T-helper 17 cell (primary cell): ENCODE data around the gene GTF2A1L. TPM values are rescaled to one million over a fixed set of nuclear protein-coding genes. Genes with fewer than 3 reads are reported as not detected.
"Not testable (repeated sequence)": the region's sequence is repeated elsewhere in the genome, so short reads cannot be mapped to it uniquely, and the experiment has no call there.

Experiments
- ATAC-seq: fragments of 150-1000 bp; cut with Tn5 transposase; 2 replicates; pipeline ENCODE4 v1.10.0; 2021; ENCODE audit warnings: mild to moderate bottlenecking, moderate library complexity
- DNase-seq, 3 donors: peaks; one replicate each; pipeline versions ENCODE4 v3.0.0 to v3.0.0-alpha.2; 2020 to 2021
- H3K9me3 ChIP-seq: one replicate; pipeline ENCODE4 v1.7.0; 2013; ENCODE audit warnings: low read length, mild to moderate bottlenecking; ENCODE audit not compliant: control insufficient read depth, poor library complexity, severe bottlenecking
- H3K27ac Mint-ChIP-seq: one replicate; pipeline ENCODE4 v1.8.0; 2022; ENCODE audit warnings: mild to moderate bottlenecking, moderate library complexity, mixed read lengths
- H3K27me3 Mint-ChIP-seq: one replicate; pipeline ENCODE4 v1.8.0; 2022; ENCODE audit warnings: mixed read lengths
- H3K36me3 Mint-ChIP-seq: one replicate; pipeline ENCODE4 v1.8.0; 2022; ENCODE audit warnings: low read depth, mixed read lengths
- H3K4me1 Mint-ChIP-seq: one replicate; pipeline ENCODE4 v1.8.0; 2022; ENCODE audit warnings: mild to moderate bottlenecking, mixed read lengths
- H3K4me3 Mint-ChIP-seq: one replicate; pipeline ENCODE4 v1.8.0; 2022; ENCODE audit warnings: mild to moderate bottlenecking, moderate library complexity, mixed read lengths
- total RNA-seq, 4 donors: library from RNA in 2 of 4; stranded (reverse) in 2 of 4; gene quantifications; one replicate each; pipeline ENCODE4 v1.2.3 and lab custom pipeline; 2022 to 2026

Gene GTF2A1L
- total RNA-seq, 2 donors from 2014 or later: not detected

DNA sequence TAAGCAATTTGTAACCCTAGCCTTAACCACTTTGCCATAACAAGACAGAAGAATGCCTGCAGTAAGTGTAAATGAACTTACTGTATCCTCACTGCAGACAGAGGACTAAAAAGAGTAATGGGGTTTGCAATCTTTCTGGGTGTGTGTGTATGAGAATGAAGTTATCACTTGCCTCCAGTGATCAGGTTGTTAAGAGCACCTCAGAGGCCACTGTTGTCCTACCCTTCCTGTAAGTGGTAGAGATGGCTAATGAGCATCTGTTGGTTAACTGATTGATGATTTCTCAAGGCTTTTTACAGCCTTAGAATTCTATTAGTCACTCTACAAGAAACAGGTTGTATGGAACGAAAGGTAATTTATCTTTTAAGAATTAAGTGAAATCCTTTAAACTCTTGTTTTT lies 27.6 kb upstream of the GTF2A1L start:
- ATAC-seq: no peak
- Mint-ChIP-seq H3K27me3 (no peaks in the 10 kb centered on the region), H3K36me3 (peaks cover 2% of the 10 kb centered on the region), H3K4me3 (no peak overlapping the region), H3K27ac (no peak overlapping the region), H3K4me1 (peaks cover 6% of the 10 kb centered on the region)
- DNase-seq: no peak
- no peaks in the 10 kb centered on the region for H3K9me3 ChIP-seq

DNA sequence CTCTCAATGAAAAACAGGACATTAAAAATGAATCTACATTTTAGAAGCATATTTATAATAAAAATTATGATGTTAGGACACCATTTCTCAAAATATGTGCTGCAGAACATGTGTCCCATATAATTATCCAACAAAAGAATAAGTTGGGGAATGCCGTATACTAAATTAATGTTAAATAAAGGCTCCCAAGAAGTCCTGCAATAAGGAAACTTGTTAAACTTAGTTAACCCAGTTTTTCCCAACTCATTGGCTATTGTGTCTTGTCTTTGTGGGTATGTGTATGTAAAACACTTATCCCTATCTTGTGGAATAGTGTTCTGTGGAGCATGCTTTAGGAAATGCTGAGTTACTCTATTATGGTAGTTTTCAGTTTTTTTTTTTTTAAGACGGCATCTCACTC lies 25.6 kb upstream of the GTF2A1L start:
- Mint-ChIP-seq H3K27ac (no peak overlapping the region), H3K4me1 (peaks cover 6% of the 10 kb centered on the region), H3K27me3 (no peaks in the 10 kb centered on the region), H3K4me3 (no peak overlapping the region), H3K36me3 (peaks cover 4% of the 10 kb centered on the region)
- ATAC-seq: no peak
- no peaks in the 10 kb centered on the region for H3K9me3 ChIP-seq
- DNase-seq: no peak

DNA sequence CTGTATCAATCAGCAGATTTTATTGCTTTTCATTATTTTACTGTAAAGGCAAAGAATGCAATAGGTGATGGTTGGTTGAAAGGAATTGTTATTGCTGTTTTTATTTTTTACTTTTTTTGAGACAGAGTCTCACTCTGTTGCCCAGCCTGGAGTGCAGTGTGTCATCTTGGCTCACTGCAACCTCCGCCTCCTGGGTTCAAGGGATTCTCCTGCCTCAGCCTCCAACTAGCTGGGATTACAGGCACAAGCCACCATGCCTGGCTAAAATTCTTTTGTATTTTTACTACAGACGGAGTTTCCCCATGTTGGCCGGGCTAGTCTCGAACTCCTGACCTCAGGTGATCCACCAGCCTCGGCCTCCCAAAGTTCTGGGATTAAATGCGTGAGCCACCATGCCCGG lies 20.9 kb upstream of the GTF2A1L start:
- not testable (repeated sequence) for H3K4me3 Mint-ChIP-seq, H3K4me1 Mint-ChIP-seq, H3K27ac Mint-ChIP-seq, H3K9me3 ChIP-seq, H3K27me3 Mint-ChIP-seq, DNase-seq, ATAC-seq, H3K36me3 Mint-ChIP-seq

DNA sequence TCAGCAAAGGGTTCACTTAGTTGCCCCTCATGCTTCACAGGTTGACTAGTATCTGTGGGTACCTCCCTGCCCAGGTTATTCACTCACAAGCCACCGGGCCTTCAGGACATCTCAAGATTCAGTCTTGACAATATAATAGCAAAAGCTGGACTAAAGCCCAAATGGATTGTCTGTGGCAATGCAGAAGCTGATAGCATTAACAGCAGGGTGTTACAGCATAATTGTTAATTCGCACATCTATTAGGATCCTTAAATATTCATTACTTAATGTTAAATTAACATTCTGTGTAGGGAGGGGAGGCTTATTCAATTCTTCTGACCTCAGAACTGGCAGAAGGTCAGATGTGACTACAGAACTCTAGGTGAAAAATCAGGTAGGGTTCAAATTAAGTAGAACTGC lies 20.2 kb upstream of the GTF2A1L start:
- Mint-ChIP-seq H3K4me3 (no peak overlapping the region), H3K27ac (no peak overlapping the region), H3K36me3 (peaks cover 4% of the 10 kb centered on the region), H3K27me3 (peaks cover 5% of the 10 kb centered on the region), H3K4me1 (no peaks in the 10 kb centered on the region)
- H3K9me3 ChIP-seq: no peaks in the 10 kb centered on the region
- no peak for ATAC-seq
- no peak for DNase-seq

DNA sequence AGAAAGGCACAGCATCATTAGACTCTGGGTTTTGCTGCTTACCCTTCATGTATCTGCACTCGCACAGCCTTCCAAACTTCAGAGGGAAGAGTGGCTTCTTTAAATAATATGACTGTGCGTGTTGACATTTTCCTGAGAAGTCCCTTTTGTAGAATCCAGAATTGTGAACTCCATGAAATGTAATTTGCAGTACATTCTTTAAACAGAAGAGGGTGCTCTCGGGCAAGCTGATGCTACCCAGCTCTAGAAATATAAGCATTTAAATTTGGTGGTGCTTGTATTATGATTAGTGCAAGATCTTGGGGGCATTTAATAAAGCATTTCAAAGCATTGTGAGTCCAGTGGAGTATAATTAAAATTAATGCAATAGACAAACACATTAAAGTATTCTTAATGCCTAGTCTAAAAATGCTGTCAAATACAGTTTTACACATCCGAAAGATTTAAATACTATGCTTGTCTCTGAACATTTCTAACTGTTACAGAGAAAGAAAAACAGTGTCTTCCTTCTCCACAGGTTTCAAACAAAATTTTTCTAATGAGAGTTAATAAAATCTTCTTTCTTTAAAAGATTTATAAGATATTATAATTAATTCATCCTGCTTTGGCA lies 17.3 kb upstream of the GTF2A1L start:
- no peaks in the 10 kb centered on the region for H3K4me1 Mint-ChIP-seq
- no peaks in the 10 kb centered on the region for H3K36me3 Mint-ChIP-seq
- DNase-seq (no peak), ATAC-seq (no peak)
- H3K27ac Mint-ChIP-seq: no peak overlapping the region
- H3K9me3 ChIP-seq: no peaks in the 10 kb centered on the region
- no peak overlapping the region for H3K4me3 Mint-ChIP-seq
- H3K27me3 Mint-ChIP-seq: peaks cover 5% of the 10 kb centered on the region

DNA sequence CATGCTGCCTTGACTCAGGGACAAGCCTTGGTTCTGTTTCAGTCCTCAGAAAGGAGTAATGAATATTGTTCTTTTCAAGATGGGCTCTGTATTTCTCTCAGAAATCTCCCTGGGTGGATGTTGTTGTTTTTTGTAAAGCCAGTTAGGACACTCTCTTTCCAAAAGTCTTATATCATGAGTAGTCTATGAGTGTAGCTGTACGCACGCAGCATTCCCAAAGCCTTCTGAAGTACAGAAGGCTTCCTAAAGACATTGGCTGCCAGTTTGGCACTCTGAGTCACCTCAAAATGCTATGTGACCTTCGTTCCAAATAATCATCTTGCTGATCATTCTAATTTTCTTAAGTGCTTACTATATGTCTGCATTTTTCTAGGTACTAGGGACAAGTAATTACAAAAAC lies 16.7 kb upstream of the GTF2A1L start:
- Mint-ChIP-seq H3K27ac (no peak overlapping the region), H3K4me1 (no peaks in the 10 kb centered on the region), H3K4me3 (no peak overlapping the region), H3K27me3 (peaks cover 5% of the 10 kb centered on the region), H3K36me3 (no peaks in the 10 kb centered on the region)
- H3K9me3 ChIP-seq: no peaks in the 10 kb centered on the region
- ATAC-seq (no peak), DNase-seq (no peak)

DNA sequence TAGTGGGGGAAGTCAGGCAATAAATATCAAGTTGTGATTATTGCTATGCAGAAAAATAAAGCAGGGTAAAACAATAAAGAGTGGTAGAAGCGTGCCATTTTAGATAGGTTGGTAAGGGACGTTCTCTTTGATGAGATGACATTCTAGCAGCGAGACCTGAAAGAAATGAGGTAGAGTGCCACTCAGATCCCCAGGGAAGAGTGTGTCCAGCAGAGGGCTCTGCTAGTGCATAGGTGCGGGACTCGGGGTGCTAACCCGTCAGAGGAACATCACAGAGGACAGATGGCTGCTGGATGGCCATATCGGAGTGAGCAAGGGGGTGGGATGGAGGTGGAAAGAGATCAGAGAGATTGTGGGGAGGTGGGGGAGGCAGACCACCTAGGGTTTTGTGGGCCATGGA lies 16.3 kb upstream of the GTF2A1L start:
- no peak overlapping the region for H3K27ac Mint-ChIP-seq
- peaks cover 5% of the 10 kb centered on the region for H3K27me3 Mint-ChIP-seq
- no peak for ATAC-seq
- DNase-seq: no peak
- H3K9me3 ChIP-seq: no peaks in the 10 kb centered on the region
- no peaks in the 10 kb centered on the region for H3K4me1 Mint-ChIP-seq
- H3K4me3 Mint-ChIP-seq: no peak overlapping the region
- H3K36me3 Mint-ChIP-seq: no peaks in the 10 kb centered on the region

DNA sequence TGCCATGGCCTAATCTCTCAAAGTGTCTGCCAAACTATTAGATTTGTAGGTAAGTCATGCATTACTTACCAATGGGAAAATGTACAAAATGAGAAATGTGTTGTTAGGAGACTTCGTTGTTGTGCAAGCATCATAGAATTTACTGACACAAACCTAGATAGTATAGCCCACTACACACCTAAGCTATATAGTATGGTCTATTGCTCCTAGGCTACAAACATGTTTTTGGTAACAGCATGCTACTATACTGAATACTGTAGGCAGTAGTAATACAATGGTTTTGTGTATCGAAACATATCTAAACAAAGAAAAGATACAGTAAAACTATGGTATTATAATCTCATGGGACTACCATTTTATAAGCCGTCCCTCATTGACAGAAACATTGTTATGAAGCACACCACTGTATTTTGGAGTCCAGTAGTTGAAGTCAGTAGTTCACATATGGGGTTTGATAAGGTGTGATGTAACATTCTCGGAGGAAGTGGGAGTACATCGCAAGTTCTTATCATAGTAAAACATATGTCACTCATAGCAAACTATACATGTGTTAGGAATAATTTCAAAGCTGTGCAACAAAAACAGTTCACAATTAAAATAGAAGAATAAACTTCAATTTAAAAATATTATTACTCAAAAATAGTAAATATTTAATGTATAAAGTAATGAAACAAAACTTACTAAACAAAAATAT lies 12.0 kb upstream of the GTF2A1L start:
- Mint-ChIP-seq H3K4me3 (no peak overlapping the region), H3K36me3 (no peaks in the 10 kb centered on the region), H3K27me3 (peaks cover 8% of the 10 kb centered on the region), H3K27ac (no peak overlapping the region), H3K4me1 (no peaks in the 10 kb centered on the region)
- DNase-seq: no peak
- no peak for ATAC-seq
- no peaks in the 10 kb centered on the region for H3K9me3 ChIP-seq

DNA sequence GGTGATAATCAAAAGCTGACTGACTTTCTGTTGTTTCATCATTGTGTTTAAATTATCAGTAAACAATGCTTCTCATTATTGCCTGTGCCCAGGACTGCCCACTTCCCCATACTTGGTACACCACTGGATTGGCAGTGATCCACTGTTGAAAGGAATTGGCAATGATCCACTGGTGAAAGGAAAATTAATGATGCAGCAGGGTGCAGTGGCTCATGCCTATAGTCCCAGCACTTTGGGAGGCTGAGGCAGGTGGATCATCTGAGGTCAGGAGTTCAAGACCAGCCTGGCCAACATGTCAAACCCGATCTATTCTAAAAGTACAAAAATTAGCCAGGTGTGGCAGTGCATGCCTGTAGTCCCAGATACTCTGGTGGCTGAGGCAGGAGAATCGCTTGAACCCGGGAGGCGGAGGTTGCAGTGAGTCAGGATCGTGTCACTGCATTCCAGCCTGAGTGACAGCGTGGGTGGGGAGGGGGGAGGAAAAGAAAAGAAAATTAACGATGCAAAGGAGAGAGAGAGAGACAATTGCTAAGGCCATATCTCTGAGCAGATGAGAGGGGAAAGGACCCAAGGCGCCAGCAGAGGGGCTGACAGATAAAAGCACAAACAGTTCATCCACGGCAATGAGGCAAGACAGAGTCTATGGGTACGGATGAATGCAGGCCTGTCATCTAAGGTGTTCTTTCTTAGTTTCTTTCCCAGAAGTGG lies 10.2 kb upstream of the GTF2A1L start:
- DNase-seq (no peak), ATAC-seq (no peak)
- no peak overlapping the region for H3K27ac Mint-ChIP-seq
- no peaks in the 10 kb centered on the region for H3K4me1 Mint-ChIP-seq
- peaks cover 13% of the 10 kb centered on the region for H3K27me3 Mint-ChIP-seq
- H3K36me3 Mint-ChIP-seq: no peaks in the 10 kb centered on the region
- H3K4me3 Mint-ChIP-seq: no peak overlapping the region
- H3K9me3 ChIP-seq: no peaks in the 10 kb centered on the region

DNA sequence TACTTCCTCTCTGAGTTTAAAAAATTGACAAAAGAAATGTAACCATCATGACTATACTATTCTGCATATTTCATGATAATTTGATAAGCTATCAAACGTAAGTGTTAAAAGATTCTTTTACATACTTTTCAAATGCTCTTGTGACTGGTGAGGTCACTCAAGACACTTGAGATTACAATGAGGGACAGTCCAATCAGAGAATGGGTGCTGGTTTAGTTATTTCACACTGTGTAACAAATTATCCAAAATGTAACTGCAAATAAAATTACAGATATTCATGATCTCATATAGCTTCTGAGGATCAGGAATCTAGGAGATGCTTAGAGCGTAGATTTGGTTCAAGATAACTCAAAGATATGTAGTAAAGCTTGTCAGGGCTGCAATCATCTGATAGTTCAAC lies 4.4 kb upstream of the GTF2A1L start:
- Mint-ChIP-seq H3K36me3 (no peaks in the 10 kb centered on the region), H3K27me3 (peaks cover 24% of the 10 kb centered on the region), H3K27ac (no peak overlapping the region), H3K4me3 (no peak overlapping the region), H3K4me1 (no peaks in the 10 kb centered on the region)
- no peaks in the 10 kb centered on the region for H3K9me3 ChIP-seq
- ATAC-seq (no peak), DNase-seq (no peak)

DNA sequence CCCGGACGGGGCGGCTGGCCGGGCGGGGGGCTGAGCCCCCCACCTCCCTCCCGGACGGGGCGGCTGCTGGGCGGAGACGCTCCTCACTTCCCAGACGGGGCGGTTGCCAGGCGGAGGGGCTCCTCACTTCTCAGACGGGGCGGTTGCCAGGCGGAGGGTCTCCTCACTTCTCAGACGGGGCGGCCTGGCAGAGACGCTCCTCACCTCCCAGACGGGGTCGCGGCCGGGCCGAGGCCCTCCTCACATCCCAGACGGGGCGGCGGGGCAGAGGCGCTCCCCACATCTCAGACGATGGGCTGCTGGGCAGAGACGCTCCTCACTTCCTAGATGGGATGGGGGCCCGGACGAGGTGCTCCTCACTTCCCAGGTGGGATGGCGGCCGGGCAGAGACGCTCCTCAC lies 3.1 kb upstream of the GTF2A1L start:
- H3K27me3 Mint-ChIP-seq: peaks cover 18% of the 10 kb centered on the region
- H3K4me3 Mint-ChIP-seq, H3K27ac Mint-ChIP-seq, H3K36me3 Mint-ChIP-seq, H3K4me1 Mint-ChIP-seq, DNase-seq, H3K9me3 ChIP-seq, ATAC-seq: not testable (repeated sequence)

DNA sequence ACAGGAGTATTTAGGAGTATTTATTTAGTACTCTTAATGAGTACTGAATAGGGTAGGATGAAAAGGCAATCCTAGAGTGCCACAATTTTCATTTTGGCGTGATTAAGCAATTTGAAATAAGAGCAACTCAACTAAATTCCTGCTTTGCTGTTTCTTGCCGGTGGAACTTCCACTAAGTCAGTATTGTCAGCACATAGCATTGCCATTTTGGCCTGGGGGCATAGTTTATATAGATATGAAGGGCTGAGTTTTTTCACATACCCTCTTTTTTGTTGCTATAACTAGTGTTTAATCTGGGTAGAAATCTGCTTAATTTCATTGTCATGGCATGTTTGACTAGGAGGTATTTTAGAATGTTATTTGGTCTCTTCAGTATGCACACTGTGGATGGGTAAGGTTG lies 1.9 kb downstream of the GTF2A1L start:
- DNase-seq (no peak), ATAC-seq (no peak)
- Mint-ChIP-seq H3K27ac (no peak overlapping the region), H3K4me1 (no peaks in the 10 kb centered on the region), H3K4me3 (no peak overlapping the region), H3K36me3 (no peaks in the 10 kb centered on the region), H3K27me3 (peaks cover 17% of the 10 kb centered on the region)
- H3K9me3 ChIP-seq: no peaks in the 10 kb centered on the region

DNA sequence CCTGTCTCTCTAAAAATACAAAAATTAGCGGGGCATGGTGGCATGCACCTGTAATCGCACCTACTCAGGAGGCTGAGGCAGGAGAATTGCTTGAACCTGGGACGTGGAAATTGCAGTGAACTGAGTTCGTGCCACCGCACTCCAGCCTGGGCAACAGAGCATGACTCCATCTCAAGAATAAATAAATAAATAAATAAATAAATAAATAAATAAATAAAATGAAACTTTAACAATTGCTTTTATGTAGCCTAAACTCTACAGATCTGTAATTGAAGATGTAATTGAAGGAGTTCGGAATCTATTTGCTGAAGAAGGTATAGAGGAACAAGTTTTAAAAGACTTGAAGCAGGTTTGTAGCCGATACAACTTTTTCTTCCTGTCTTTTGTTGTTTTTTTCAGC lies 2.9 kb downstream of the GTF2A1L start:
- no peak for ATAC-seq
- H3K4me3 Mint-ChIP-seq: no peak overlapping the region
- H3K27me3 Mint-ChIP-seq: peaks cover 17% of the 10 kb centered on the region
- no peak for DNase-seq
- H3K27ac Mint-ChIP-seq: no peak overlapping the region
- no peaks in the 10 kb centered on the region for H3K4me1 Mint-ChIP-seq
- H3K36me3 Mint-ChIP-seq: no peaks in the 10 kb centered on the region
- H3K9me3 ChIP-seq: no peaks in the 10 kb centered on the region

DNA sequence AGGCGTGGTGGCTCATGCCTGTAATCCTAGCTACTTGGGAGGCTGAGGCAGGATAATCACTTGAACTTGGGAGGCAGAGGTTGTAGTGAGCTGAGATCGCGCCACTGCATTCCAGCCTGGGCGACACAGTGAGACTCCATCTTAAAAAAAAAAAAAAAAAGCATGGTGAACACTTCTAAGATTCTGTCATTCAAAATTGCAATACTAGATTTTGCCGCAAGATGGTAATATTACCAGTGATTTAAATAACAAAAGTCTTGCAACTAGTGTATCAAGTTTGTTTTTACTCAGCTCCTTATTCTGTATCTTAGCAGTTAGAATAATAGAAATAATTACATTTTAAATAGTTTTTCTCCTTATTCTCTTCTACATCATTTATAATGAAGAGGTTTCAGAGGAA lies 5.0 kb downstream of the GTF2A1L start:
- ATAC-seq, DNase-seq, H3K36me3 Mint-ChIP-seq, H3K4me1 Mint-ChIP-seq, H3K27ac Mint-ChIP-seq, H3K27me3 Mint-ChIP-seq, H3K9me3 ChIP-seq, H3K4me3 Mint-ChIP-seq: not testable (repeated sequence)
